Right atrium auricular region (tissue), 2 donors: Measurements from ENCODE around the gene PVALEF. TPM values are rescaled to one million over a fixed set of nuclear protein-coding genes. Genes with fewer than 3 reads are reported as not detected.

Source experiments
- DNase-seq: peaks from one replicate; pipeline ENCODE4 v3.0.0-alpha.2; 2019; ENCODE audit warnings: low spot score
- H3K27ac ChIP-seq, 2 donors: fragments of 200-600 bp; sonication (generic); 1 replicate in 1 of 2; 2 replicates in 1 of 2; pipeline ENCODE4 v1.5.1; 2016 to 2019
- H3K27me3 ChIP-seq, 2 donors: fragments of 200-600 bp; sonication (generic); one replicate each; pipeline versions ENCODE4 v1.5.1 to v1.6.0; 2017 to 2019
- H3K36me3 ChIP-seq: fragments of 200-600 bp; sonication (generic); one replicate; pipeline ENCODE4 v1.5.1; 2016
- H3K4me1 ChIP-seq, 2 donors: fragments of 200-600 bp; sonication (generic); one replicate each; pipeline versions ENCODE4 v1.5.1 to v1.6.0; 2017 to 2019
- H3K4me3 ChIP-seq, 2 donors: fragments of 200-600 bp; sonication (generic); 1 replicate in 1 of 2; 2 replicates in 1 of 2; pipeline ENCODE4 v1.5.1; 2017 to 2019; ENCODE audit warnings: mild to moderate bottlenecking in 1 of 2, moderate library complexity in 1 of 2
- H3K9me3 ChIP-seq, 2 donors: fragments of 200-600 bp; sonication (generic); one replicate each; pipeline ENCODE4 v1.5.1; 2019
- total RNA-seq, 2 donors: library from RNA; depleted of rRNA; stranded (reverse); fragments of >200 nt; gene quantifications; one replicate each; pipeline ENCODE4 v1.1.0, GENCODE V29; 2016
- TF ChIP-seq, protein P1 (sequence below), 2 donors: fragments of 200-600 bp; sonication (generic); IDR thresholded peaks; one replicate each; pipeline ENCODE4 v1.5.1; 2019; ENCODE audit warnings: antibody characterized with exemption in 2 of 2

PVALEF gene
- total RNA-seq, 2 donors from 2014 or later: not detected

DNA sequence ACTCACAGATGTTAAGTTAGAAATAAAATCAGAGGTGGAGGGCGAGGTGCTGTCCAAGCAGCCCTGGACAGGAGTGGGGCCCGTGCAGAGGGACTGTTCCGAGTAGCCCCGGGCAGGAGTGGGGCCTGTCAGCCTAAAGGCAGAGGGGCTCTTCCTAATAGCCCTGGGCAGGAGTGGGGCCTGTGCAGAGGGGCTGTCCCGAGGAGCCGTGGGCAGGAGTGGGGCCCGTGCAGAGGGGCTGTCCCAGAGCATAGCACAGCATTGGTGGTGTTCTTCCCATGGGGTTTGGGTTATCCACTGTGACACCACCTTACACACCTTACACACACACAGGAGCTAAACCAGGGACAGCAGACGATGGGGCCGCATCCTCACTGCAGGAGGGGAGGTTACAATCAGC is 47.1 kb downstream of the PVALEF start:
- Histone ChIP-seq H3K4me3 (no peak overlapping the region), H3K36me3 (no peaks in the 10 kb centered on the region), H3K9me3 (no peaks in the 10 kb centered on the region), H3K27me3 (no peaks in the 10 kb centered on the region), H3K4me1 (no peaks in the 10 kb centered on the region), H3K27ac (no peak overlapping the region)
- TF ChIP-seq, protein P1, sequence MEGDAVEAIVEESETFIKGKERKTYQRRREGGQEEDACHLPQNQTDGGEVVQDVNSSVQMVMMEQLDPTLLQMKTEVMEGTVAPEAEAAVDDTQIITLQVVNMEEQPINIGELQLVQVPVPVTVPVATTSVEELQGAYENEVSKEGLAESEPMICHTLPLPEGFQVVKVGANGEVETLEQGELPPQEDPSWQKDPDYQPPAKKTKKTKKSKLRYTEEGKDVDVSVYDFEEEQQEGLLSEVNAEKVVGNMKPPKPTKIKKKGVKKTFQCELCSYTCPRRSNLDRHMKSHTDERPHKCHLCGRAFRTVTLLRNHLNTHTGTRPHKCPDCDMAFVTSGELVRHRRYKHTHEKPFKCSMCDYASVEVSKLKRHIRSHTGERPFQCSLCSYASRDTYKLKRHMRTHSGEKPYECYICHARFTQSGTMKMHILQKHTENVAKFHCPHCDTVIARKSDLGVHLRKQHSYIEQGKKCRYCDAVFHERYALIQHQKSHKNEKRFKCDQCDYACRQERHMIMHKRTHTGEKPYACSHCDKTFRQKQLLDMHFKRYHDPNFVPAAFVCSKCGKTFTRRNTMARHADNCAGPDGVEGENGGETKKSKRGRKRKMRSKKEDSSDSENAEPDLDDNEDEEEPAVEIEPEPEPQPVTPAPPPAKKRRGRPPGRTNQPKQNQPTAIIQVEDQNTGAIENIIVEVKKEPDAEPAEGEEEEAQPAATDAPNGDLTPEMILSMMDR (IDR thresholded peaks at IDR 0.05): no peak
- DNase-seq: no peak

DNA sequence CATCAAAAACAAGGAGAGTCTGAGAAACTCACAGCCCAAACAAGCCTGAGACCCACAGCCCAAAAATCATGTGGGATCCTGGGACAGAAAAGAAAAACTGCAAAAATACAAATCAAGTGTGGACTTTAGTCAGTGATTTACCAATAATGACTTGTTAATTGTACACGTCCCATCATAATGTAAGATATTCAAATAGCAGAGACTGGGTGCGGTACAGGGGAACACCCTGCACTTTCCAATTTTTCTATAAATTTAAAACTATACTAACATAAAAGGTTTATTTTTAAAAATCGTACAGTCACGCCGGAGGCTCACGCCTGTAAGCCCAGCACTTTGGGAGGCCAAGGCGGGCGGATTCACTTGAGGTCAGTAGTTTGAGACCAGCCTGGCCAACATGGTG is 48.7 kb downstream of the PVALEF start:
- H3K27me3 ChIP-seq: no peaks in the 10 kb centered on the region
- TF ChIP-seq, protein P1 (IDR thresholded peaks at IDR 0.05): no peak
- DNase-seq: no peak
- no peaks in the 10 kb centered on the region for H3K36me3 ChIP-seq
- H3K4me1 ChIP-seq: no peaks in the 10 kb centered on the region
- no peak overlapping the region for H3K27ac ChIP-seq
- H3K4me3 ChIP-seq: no peak overlapping the region
- H3K9me3 ChIP-seq: no peaks in the 10 kb centered on the region

DNA sequence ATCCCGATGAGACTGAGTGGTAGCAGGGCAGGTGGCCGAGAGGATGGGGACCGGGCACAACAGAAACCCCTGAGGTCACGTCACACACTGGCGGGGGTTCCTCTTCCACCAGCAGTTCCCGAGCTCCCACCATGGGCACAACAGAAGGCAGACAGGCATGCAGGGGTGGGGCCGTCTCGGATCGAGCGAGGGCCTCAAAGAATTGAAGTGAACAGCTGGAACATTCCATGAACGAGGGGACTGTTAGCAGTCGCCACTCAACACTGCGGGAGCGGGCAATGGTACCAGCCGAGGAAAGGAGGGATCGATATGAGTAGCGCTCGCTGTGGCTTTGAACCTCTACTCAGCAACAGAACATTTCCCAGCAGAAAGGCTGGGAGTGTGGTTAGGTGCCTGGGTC is 52.2 kb downstream of the PVALEF start:
- no peak for DNase-seq

DNA sequence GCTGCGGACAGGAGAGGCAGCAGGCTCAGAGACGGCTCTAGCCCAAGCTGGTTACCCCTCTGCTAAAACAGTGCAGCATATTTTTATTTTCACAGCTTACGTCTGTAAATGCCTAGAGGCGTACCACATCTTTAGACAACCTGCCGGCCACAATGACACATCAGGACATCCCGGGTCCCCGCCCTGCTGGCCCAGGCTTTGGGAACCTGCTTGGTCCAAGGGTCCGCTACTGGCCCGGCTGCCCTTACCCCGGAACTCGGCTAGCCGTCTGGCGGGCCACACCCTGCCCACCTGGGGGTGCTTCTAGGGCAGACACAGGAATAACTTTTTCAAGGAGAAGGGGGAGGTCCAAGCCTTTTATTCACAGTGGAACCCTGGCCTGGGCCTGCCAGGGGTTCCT is 53.2 kb downstream of the PVALEF start:
- H3K36me3 ChIP-seq: no peaks in the 10 kb centered on the region
- TF ChIP-seq, protein P1 (IDR thresholded peaks at IDR 0.05): no peak
- no peaks in the 10 kb centered on the region for H3K27me3 ChIP-seq
- H3K4me3 ChIP-seq: no peak overlapping the region
- DNase-seq: no peak
- H3K9me3 ChIP-seq: no peaks in the 10 kb centered on the region
- H3K27ac ChIP-seq: no peak overlapping the region
- H3K4me1 ChIP-seq: peaks cover 0 to 19% of the 10 kb centered on the region in 2 donors

More for the DNA sequence above, 52.2 kb downstream of the PVALEF start:
- no peaks in the 10 kb centered on the region for H3K27me3 ChIP-seq
- H3K36me3 ChIP-seq: no peaks in the 10 kb centered on the region
- H3K4me1 ChIP-seq: peaks cover 0 to 14% of the 10 kb centered on the region in 2 donors
- H3K27ac ChIP-seq: no peak overlapping the region
- TF ChIP-seq, protein P1 (IDR thresholded peaks at IDR 0.05): no peak
- H3K4me3 ChIP-seq: no peak overlapping the region
- no peaks in the 10 kb centered on the region for H3K9me3 ChIP-seq

DNA sequence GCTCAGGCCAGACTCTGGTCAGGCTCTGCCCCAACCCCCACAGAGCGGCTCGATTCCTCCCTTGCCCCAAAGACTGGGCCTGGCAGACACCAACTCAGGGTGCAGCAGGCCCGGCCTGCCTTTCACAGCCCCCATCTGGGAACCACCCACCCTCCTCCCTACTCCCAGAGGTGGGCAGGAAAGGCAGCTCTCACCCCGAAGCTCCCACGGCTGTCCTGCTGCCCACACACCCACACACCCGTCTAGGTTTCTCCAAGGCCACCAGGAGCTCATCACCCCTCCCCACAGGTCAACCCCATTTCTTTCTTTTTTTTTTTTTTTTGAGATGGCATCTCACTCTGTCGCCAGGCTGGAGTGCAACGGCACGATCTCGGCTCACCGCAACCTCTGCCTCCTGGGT is 53.7 kb downstream of the PVALEF start:
- Histone ChIP-seq H3K9me3 (no peaks in the 10 kb centered on the region), H3K4me1 (peaks cover 0 to 25% of the 10 kb centered on the region in 2 donors), H3K27ac (no peak overlapping the region), H3K27me3 (no peaks in the 10 kb centered on the region), H3K36me3 (no peaks in the 10 kb centered on the region), H3K4me3 (no peak overlapping the region)
- no peak for DNase-seq
- TF ChIP-seq, protein P1 (IDR thresholded peaks at IDR 0.05): no peak

DNA sequence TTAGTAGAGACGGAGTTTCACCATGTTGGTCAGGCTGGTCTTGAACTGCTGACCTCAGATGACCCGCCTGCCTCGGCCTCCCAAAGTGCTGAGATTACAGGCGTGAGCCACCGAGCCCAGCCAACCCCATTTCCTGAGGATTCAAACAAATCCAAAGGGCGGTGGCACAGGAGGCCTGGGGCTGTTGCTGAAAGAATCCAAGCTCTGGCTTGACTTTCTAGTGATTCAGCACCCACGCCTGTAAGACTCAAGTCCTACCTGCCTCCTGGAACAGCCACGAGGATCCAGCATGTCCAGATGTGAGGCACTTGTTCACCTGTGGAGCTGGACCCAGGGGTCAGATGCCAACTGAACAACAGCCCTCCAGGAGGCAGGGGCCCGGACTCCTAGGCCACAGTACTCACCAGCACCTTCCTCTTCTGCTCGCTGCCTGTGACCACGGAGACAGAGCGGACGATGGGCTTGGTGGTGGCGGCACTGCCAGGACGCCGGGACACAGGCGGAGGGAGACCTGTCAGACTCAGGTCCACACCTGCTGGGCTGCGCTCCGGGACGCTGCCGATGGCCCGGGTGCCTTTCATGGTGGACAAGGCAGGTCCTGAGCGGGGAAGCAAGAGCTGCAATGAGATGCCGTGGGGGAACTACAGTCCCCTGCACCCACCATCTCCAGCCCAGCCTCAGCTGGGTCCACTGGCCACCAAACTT is 54.3 kb downstream of the PVALEF start:
- DNase-seq: no peak
- TF ChIP-seq, protein P1 (IDR thresholded peaks at IDR 0.05): no peak
- no peaks in the 10 kb centered on the region for H3K27me3 ChIP-seq
- H3K4me1 ChIP-seq: peaks cover 0 to 25% of the 10 kb centered on the region in 2 donors
- no peaks in the 10 kb centered on the region for H3K9me3 ChIP-seq
- H3K4me3 ChIP-seq: no peak overlapping the region
- no peak overlapping the region for H3K27ac ChIP-seq
- H3K36me3 ChIP-seq: no peaks in the 10 kb centered on the region
